Vagina (tissue), 2 donors: Measurements from ENCODE around the gene SERPIND1. TPM values are rescaled to one million over a fixed set of nuclear protein-coding genes. Genes with fewer than 3 reads are reported as not detected.
A peak's percentile ranks its signal among the peaks of the same experiment; 100 is the strongest.

Experiments
- DNase-seq, 2 donors: peaks; one replicate each; pipeline ENCODE4 v3.0.0-alpha.2; 2017; ENCODE audit errors: extremely low spot score in 2 of 2
- H3K27ac ChIP-seq: fragments of 200-600 bp; sonication (generic); one replicate; pipeline ENCODE4 v1.5.1; 2019
- H3K27me3 ChIP-seq: fragments of 200-600 bp; sonication (generic); one replicate; pipeline ENCODE4 v1.5.1; 2019
- H3K36me3 ChIP-seq, 2 donors: fragments of 200-600 bp; sonication (generic); one replicate each; pipeline ENCODE4 v1.5.1; 2017 to 2019
- H3K4me1 ChIP-seq: fragments of 200-600 bp; sonication (generic); one replicate; pipeline ENCODE4 v1.5.1; 2019
- H3K4me3 ChIP-seq, 2 donors: fragments of 200-600 bp; sonication (generic); 1 replicate in 1 of 2; 2 replicates in 1 of 2; pipeline ENCODE4 v1.5.1; 2016 to 2019
- H3K9me3 ChIP-seq: fragments of 200-600 bp; sonication (generic); one replicate; pipeline ENCODE4 v1.5.1; 2019
- POLR2A ChIP-seq, 2 donors: fragments of 450-650 bp; IDR thresholded peaks; one replicate each; pipeline ENCODE4 v1.6.1; 2017; ENCODE audit warnings: antibody characterized with exemption in 2 of 2, mild to moderate bottlenecking in 2 of 2, moderate library complexity in 2 of 2
- POLR2AphosphoS5 ChIP-seq, 2 donors: sonication (generic); formaldehyde crosslinking; IDR thresholded peaks; one replicate each; pipeline ENCODE4 v1.9.0; 2017; ENCODE audit warnings: antibody characterized with exemption in 2 of 2, mild to moderate bottlenecking in 2 of 2, low read depth in 1 of 2; ENCODE audit not compliant: insufficient read depth in 1 of 2
- intact Hi-C: fragments of 100-400 bp; cut with DNase I; formaldehyde crosslinking; loops from one replicate; pipeline ENCODE4 v1.15.1; 2023
- total RNA-seq: library from RNA; depleted of rRNA; stranded (reverse); fragments of >200 nt; gene quantifications from one replicate; pipeline ENCODE4 v1.2.3, GENCODE V29; 2016
- TF ChIP-seq, protein P1 (sequence below), 3 experiments: fragments of 450-650 bp in 2 of 3; fragments of 200-600 bp in 1 of 3; sonication (generic) in 1 of 3; IDR thresholded peaks; one replicate each; pipeline ENCODE4 v1.5.1; 2017 to 2019; ENCODE audit warnings: antibody characterized with exemption in 3 of 3, mild to moderate bottlenecking in 2 of 3, moderate library complexity in 2 of 3

SERPIND1 gene
- total RNA-seq, 1 donor from 2014 or later, result not detected

DNA sequence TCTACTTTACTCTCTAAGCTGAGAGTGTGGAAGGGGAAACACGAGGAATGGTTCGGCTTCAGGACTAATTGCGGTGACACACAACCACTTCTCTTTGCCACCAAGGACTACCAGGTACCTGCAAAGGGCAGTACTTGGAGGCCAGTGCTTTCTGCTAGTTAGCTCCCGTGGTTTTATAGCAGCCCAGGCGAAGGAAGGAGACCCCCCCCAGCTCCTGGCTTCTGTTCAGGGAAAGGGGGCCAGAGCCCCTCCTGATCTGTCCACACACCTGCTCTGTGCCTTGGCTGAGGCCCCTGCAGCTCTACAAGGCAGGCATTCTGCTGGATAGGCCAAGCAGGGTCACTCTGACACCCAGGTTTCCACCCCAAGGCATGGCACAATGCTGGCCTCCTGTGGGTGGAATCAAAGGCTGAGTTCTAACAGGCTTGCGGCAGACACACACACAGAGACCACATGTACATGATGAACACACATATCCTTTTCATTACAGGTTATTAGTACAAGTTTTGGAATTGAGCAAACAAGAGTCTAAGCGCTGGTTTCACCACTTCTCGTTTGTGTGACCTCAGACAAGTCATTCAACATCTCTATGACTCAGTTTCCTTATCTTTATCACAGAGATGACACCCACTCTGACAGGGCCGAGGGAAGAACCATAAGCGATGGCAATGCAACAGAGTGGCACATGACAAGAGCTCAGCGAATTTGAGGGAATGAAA, 7.5 kb downstream of the SERPIND1 start:
- H3K4me1 ChIP-seq, result peaks cover 30% of the 10 kb centered on the region
- intact Hi-C loops, result no loop called here
- no peak for DNase-seq
- H3K4me3 ChIP-seq, result no peak overlapping the region
- H3K9me3 ChIP-seq, result no peaks in the 10 kb centered on the region
- H3K27ac ChIP-seq, result peak overlapping the region; percentile 20
- TF ChIP-seq, protein P1, sequence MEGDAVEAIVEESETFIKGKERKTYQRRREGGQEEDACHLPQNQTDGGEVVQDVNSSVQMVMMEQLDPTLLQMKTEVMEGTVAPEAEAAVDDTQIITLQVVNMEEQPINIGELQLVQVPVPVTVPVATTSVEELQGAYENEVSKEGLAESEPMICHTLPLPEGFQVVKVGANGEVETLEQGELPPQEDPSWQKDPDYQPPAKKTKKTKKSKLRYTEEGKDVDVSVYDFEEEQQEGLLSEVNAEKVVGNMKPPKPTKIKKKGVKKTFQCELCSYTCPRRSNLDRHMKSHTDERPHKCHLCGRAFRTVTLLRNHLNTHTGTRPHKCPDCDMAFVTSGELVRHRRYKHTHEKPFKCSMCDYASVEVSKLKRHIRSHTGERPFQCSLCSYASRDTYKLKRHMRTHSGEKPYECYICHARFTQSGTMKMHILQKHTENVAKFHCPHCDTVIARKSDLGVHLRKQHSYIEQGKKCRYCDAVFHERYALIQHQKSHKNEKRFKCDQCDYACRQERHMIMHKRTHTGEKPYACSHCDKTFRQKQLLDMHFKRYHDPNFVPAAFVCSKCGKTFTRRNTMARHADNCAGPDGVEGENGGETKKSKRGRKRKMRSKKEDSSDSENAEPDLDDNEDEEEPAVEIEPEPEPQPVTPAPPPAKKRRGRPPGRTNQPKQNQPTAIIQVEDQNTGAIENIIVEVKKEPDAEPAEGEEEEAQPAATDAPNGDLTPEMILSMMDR (IDR thresholded peaks at IDR 0.05), result no peak
- TF ChIP-seq POLR2A (IDR thresholded peaks at IDR 0.05) (no peak), POLR2AphosphoS5 (IDR thresholded peaks at IDR 0.05; ENCODE audit: insufficient read depth in 1 of 2, low read depth in 1 of 2) (no peak)
- no peaks in the 10 kb centered on the region for H3K27me3 ChIP-seq
- peaks cover 0 to 3% of the 10 kb centered on the region in 2 donors for H3K36me3 ChIP-seq

DNA sequence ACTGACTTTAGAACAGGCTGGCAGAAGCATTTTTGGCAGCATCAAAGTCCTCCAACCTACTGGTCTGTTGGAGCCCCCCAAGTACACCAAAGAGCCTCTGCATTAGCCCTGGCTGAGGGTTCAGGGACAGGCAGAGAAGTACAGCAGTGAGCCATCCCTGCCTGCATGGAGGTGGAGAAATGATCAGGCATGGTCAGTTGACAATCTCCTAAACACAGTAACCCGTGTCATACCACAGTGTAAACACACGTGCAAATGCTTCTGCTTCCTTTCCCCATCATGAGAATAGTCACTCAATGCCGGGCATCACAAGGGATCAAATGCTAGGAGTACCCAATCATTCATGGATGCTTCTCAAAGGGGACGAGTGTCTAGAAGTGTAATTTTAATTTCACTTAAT, 8.2 kb downstream of the SERPIND1 start:
- Histone ChIP-seq H3K36me3 (peaks cover 0 to 9% of the 10 kb centered on the region in 2 donors), H3K4me3 (no peak overlapping the region), H3K4me1 (peaks cover 30% of the 10 kb centered on the region), H3K27me3 (no peaks in the 10 kb centered on the region), H3K27ac (no peak overlapping the region), H3K9me3 (no peaks in the 10 kb centered on the region)
- no peak for TF ChIP-seq POLR2AphosphoS5 (IDR thresholded peaks at IDR 0.05; ENCODE audit: insufficient read depth in 1 of 2, low read depth in 1 of 2)
- no peak for TF ChIP-seq POLR2A (IDR thresholded peaks at IDR 0.05)
- TF ChIP-seq, protein P1 (IDR thresholded peaks at IDR 0.05), result no peak
- intact Hi-C loops, result no loop called here
- DNase-seq, result no peak

DNA sequence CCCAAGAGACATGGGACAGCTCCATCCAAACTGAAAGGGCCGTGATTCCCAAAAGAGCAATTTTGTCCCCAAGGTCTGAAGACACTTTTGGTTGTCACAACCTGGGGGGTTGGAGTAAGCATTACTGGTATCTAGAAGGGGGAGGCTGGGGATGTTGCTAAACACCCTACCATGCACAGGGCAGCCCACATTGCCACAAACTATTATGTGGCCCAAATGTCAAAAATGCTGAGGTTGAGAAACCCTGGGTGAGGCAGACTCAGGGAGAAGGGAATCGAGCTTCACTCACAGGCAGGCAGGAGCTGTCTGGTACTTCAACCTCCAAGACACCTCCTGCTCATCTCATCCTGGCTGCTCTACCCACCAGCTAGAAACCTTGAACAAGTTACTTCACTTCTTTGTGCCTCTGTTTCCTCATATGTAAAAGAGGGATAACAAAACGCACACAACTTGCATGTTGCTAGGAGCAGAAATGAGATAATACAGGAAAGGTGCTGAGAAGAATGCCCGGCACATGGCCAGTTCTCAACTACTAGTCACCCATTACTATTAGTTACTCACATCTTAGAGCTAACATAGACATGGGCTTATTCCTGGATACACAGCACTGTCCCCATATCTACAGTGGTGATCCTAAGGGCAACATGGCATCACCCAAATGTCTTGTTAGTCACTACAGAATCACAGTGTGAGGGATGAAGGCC, 8.8 kb downstream of the SERPIND1 start:
- H3K36me3 ChIP-seq, result peaks cover 0 to 16% of the 10 kb centered on the region in 2 donors
- no peak overlapping the region for H3K27ac ChIP-seq
- no peaks in the 10 kb centered on the region for H3K27me3 ChIP-seq
- TF ChIP-seq, protein P1 (IDR thresholded peaks at IDR 0.05), result no peak
- TF ChIP-seq POLR2A (IDR thresholded peaks at IDR 0.05) (no peak), POLR2AphosphoS5 (IDR thresholded peaks at IDR 0.05; ENCODE audit: insufficient read depth in 1 of 2, low read depth in 1 of 2) (no peak)
- H3K4me1 ChIP-seq, result peaks cover 24% of the 10 kb centered on the region
- H3K4me3 ChIP-seq, result no peak overlapping the region
- intact Hi-C loops, result no loop called here
- H3K9me3 ChIP-seq, result no peaks in the 10 kb centered on the region
- no peak for DNase-seq

DNA sequence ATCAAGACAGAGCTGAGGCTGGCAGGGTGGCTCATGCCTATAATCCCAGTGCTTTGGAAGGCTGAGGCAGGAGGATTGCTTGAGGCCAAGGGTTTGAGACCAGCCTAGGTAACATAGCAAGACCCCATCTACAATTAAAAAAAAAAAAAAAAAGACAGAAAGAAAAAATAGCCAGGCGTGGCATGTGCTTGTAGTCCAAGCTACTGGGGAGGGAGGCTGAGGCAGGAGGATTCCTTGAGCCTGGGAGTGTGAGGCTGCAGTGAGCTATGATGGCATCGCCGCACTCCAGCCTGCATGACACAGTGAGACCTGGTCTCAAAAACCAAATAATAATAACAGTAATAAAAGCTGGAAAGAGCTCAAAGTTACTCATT, 9.4 kb downstream of the SERPIND1 start:
- H3K4me3 ChIP-seq, result no peak overlapping the region
- H3K9me3 ChIP-seq, result no peaks in the 10 kb centered on the region
- no peaks in the 10 kb centered on the region for H3K27me3 ChIP-seq
- peaks cover 20% of the 10 kb centered on the region for H3K4me1 ChIP-seq
- no peak overlapping the region for H3K27ac ChIP-seq
- intact Hi-C loops, result no loop called here
- H3K36me3 ChIP-seq, result peaks cover 0 to 21% of the 10 kb centered on the region in 2 donors
- TF ChIP-seq, protein P1 (IDR thresholded peaks at IDR 0.05), result no peak
- TF ChIP-seq POLR2A (IDR thresholded peaks at IDR 0.05) (no peak), POLR2AphosphoS5 (IDR thresholded peaks at IDR 0.05; ENCODE audit: insufficient read depth in 1 of 2, low read depth in 1 of 2) (no peak)
- DNase-seq, result no peak
